GM12878 (cell line): ENCODE measurements around the gene GAGE12J.

ENCODE experiments used
- ATF2 ChIP-seq: IDR thresholded peaks from 2 replicates; pipeline ENCODE4 v1.6.1; 2012; ENCODE audit warnings: low read length, inconsistent platforms
- CTCF ChIP-seq, 3 experiments: IDR thresholded peaks in 2 of 3; conservative IDR thresholded peaks in 1 of 3; 2 replicates each; pipeline ENCODE4 v1.5.1; 2011; ENCODE audit warnings: low read depth in 3 of 3, low read length in 3 of 3, mild to moderate bottlenecking in 3 of 3, control low read depth in 2 of 3, moderate library complexity in 2 of 3, inconsistent platforms in 1 of 3, mixed read lengths in 1 of 3; ENCODE audit not compliant: control insufficient read depth in 2 of 3, insufficient read depth in 1 of 3; ENCODE audit errors: extremely low read depth in 1 of 3
- HDAC2 ChIP-seq: fragments of 200-600 bp; sonication (generic); IDR thresholded peaks from 2 replicates; pipeline ENCODE4 v1.6.1; 2017
- MTA2 ChIP-seq: fragments of 450-650 bp; IDR thresholded peaks from 2 replicates; pipeline ENCODE4 v1.6.1; 2016; ENCODE audit warnings: low read depth, mild to moderate bottlenecking, moderate library complexity
- TCF3 ChIP-seq: IDR thresholded peaks from 2 replicates; pipeline ENCODE4 v1.6.1; 2012; ENCODE audit warnings: low read depth, mild to moderate bottlenecking, low read length, borderline replicate concordance; ENCODE audit not compliant: insufficient read depth

DNA sequence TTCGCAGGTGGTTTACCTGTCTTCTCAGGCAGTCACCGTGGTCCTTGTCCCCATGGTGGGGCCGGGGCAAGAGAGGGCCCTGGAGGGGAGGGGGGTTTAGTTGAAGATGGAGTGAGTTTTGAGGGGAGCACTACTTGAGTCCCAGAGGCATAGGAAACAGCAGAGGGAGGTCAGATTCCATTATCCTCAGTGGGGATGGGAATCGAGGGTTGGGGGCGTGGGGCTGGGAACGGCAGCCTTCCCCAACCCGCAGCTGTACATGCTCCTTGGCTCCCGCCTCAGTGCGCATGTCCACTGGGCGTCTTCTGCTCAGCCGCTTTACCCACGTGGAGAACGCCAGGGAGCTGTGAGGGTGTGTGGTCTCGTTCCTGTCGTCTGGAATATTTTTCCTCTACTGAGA, 18.5 kb upstream of the GAGE12J start, which contains the start of gene GAGE10:
- no peak for TF ChIP-seq MTA2
- TF ChIP-seq TCF3, result no peak
- TF ChIP-seq CTCF (IDR thresholded peaks at IDR 0.05 in 2 of 3, conservative IDR thresholded peaks at IDR 0.05 in 1 of 3; ENCODE audit: control insufficient read depth in 2 of 3, extremely low read depth in 1 of 3, insufficient read depth in 1 of 3, low read depth in 3 of 3, low read length in 3 of 3), result no peak
- no peak for TF ChIP-seq HDAC2
- no peak for TF ChIP-seq ATF2
